Neural cell (in vitro differentiated cells): ENCODE measurements around the gene CDKAL1. TPM values are rescaled to one million over a fixed set of nuclear protein-coding genes. Genes with fewer than 3 reads are reported as not detected.

Source experiments
- H2AFZ ChIP-seq: fragments of 200-600, 300-800 bp; sonication (generic), shearing (Covaris generic); 2 replicates; pipeline ENCODE4 v1.6.0; 2014; ENCODE audit warnings: low read depth, mild to moderate bottlenecking, antibody characterized with exemption, low read length, moderate library complexity
- H3F3A ChIP-seq: fragments of 200-600 bp; shearing (Covaris generic); 2 replicates; pipeline ENCODE4 v1.6.1; 2016; ENCODE audit warnings: mild to moderate bottlenecking, moderate library complexity, mixed read lengths, antibody characterized with exemption, low read length; ENCODE audit not compliant: insufficient read depth, poor library complexity, severe bottlenecking
- H3K27ac ChIP-seq: fragments of 200-600, 300-800 bp; sonication (generic), shearing (Covaris generic); 2 replicates; pipeline ENCODE4 v1.5.1; 2014; ENCODE audit warnings: mild to moderate bottlenecking, low read length, moderate library complexity
- H3K27me3 ChIP-seq: fragments of 300-800, 200-600 bp; sonication (generic), shearing (Covaris generic); 2 replicates; pipeline ENCODE4 v1.6.0; 2014; ENCODE audit warnings: mild to moderate bottlenecking, low read depth, low read length, moderate library complexity; ENCODE audit not compliant: insufficient read depth
- H3K36me3 ChIP-seq: fragments of 300-800, 200-600 bp; sonication (generic), shearing (Covaris generic); 2 replicates; pipeline ENCODE4 v1.5.1; 2014; ENCODE audit warnings: mild to moderate bottlenecking, antibody characterized with exemption, low read length, moderate library complexity; ENCODE audit not compliant: insufficient read depth
- H3K4me2 ChIP-seq: fragments of 300-800, 200-600 bp; sonication (generic), shearing (Covaris generic); 2 replicates; pipeline ENCODE4 v1.6.0; 2014; ENCODE audit warnings: mild to moderate bottlenecking, low read length
- H3K4me3 ChIP-seq: fragments of 300-800, 200-600 bp; sonication (generic), shearing (Covaris generic); 2 replicates; pipeline ENCODE4 v1.5.1; 2014; ENCODE audit warnings: mild to moderate bottlenecking, low read length, moderate library complexity
- H3K79me2 ChIP-seq: fragments of 200-600 bp; shearing (Covaris generic); replicated peaks from 2 replicates; pipeline ENCODE4 v1.6.0; 2014; ENCODE audit warnings: mild to moderate bottlenecking, low read length, moderate library complexity; ENCODE audit not compliant: insufficient read depth
- H3K9ac ChIP-seq: fragments of 300-800, 200-600 bp; sonication (generic), shearing (Covaris generic); 2 replicates; pipeline ENCODE4 v1.6.1; 2016; ENCODE audit warnings: mild to moderate bottlenecking, low read length, mixed read lengths
- H3K9me2 ChIP-seq: fragments of 200-600 bp; shearing (Covaris generic); 2 replicates; pipeline ENCODE4 v1.6.1; 2016; ENCODE audit warnings: mild to moderate bottlenecking, low read length, mixed read lengths; ENCODE audit not compliant: insufficient read depth
- H3K9me3 ChIP-seq: fragments of 200-600, 300-800 bp; sonication (generic), shearing (Covaris generic); 2 replicates; pipeline ENCODE4 v1.6.1; 2016; ENCODE audit warnings: mild to moderate bottlenecking, mixed run types, low read length, moderate library complexity, mixed read lengths
- H4K20me1 ChIP-seq: fragments of 200-600 bp; shearing (Covaris generic); 2 replicates; pipeline ENCODE4 v1.6.1; 2016; ENCODE audit warnings: mild to moderate bottlenecking, mixed run types; ENCODE audit not compliant: insufficient read depth
- CTCF ChIP-seq: fragments of 450-650 bp; IDR thresholded peaks from 2 replicates; pipeline ENCODE4 v1.5.1; 2014; ENCODE audit warnings: antibody characterized with exemption, mild to moderate bottlenecking, moderate library complexity; ENCODE audit not compliant: poor library complexity, severe bottlenecking
- EP300 ChIP-seq: fragments of 450-650 bp; conservative IDR thresholded peaks from 2 replicates; pipeline ENCODE4 v1.6.1; 2014; ENCODE audit warnings: antibody characterized with exemption, mild to moderate bottlenecking, moderate library complexity; ENCODE audit not compliant: poor library complexity, severe bottlenecking
- EZH2 ChIP-seq: fragments of 200-600, 300-800 bp; shearing (Covaris generic), sonication (generic); IDR thresholded peaks from 2 replicates; pipeline ENCODE4 v1.6.1; 2014; ENCODE audit warnings: antibody characterized with exemption, low read length, borderline replicate concordance, mild to moderate bottlenecking; ENCODE audit not compliant: insufficient read depth, poor library complexity, severe bottlenecking
- MXI1 ChIP-seq: fragments of 450-650 bp; conservative IDR thresholded peaks from 2 replicates; pipeline ENCODE4 v1.6.1; 2014; ENCODE audit warnings: antibody characterized with exemption, mild to moderate bottlenecking; ENCODE audit not compliant: poor library complexity, severe bottlenecking
- POLR2AphosphoS5 ChIP-seq: IDR thresholded peaks from 2 replicates; pipeline ENCODE4 v1.6.1; 2012
- RAD21 ChIP-seq: fragments of 450-650 bp; conservative IDR thresholded peaks from 2 replicates; pipeline ENCODE4 v1.6.1; 2014; ENCODE audit warnings: antibody characterized with exemption, mild to moderate bottlenecking, moderate library complexity
- REST ChIP-seq: IDR thresholded peaks from 2 replicates; pipeline ENCODE4 v1.6.1; 2012; ENCODE audit warnings: borderline replicate concordance
- SMC3 ChIP-seq: fragments of 450-650 bp; conservative IDR thresholded peaks from 2 replicates; pipeline ENCODE4 v1.6.1; 2014; ENCODE audit warnings: antibody characterized with exemption, mild to moderate bottlenecking, moderate library complexity; ENCODE audit not compliant: poor library complexity
- TAF1 ChIP-seq: IDR thresholded peaks from 2 replicates; pipeline ENCODE4 v1.6.1; 2012; ENCODE audit warnings: low read depth
- polyA plus RNA-seq: library from polyadenylated mRNA; depleted of rRNA; stranded (reverse); fragments of >200 nt; gene quantifications from 2 replicates; pipeline ENCODE4 v1.2.3, GENCODE V29; 2014

CDKAL1 gene
- polyA plus RNA-seq, 1 donor from 2014 or later = 10.7 TPM

GRCh38 chr6:20716865-20717264, 182.6 kb downstream of the CDKAL1 start:
- Histone ChIP-seq H3K4me3 (no peak overlapping the region), H2AFZ (no peak overlapping the region), H3K9me2 (no peaks in the 10 kb centered on the region)

GRCh38 chr6:20717743-20718142, 183.5 kb downstream of the CDKAL1 start:
- Histone ChIP-seq H3F3A (no peaks in the 10 kb centered on the region), H3K4me3 (no peak overlapping the region), H3K79me2 (no peaks in the 10 kb centered on the region), H4K20me1 (no peaks in the 10 kb centered on the region), H3K9me2 (no peaks in the 10 kb centered on the region), H3K27me3 (no peaks in the 10 kb centered on the region), H3K9ac (no peak overlapping the region), H2AFZ (no peak overlapping the region), H3K9me3 (no peaks in the 10 kb centered on the region), H3K36me3 (no peaks in the 10 kb centered on the region), H3K27ac (no peak overlapping the region), H3K4me2 (no peak overlapping the region)
- TF ChIP-seq EP300 = no peak

More at GRCh38 chr6:20716865-20717264, 182.6 kb downstream of the CDKAL1 start:
- H3K27me3 ChIP-seq = no peaks in the 10 kb centered on the region
- no peak overlapping the region for H3K9ac ChIP-seq
- H4K20me1 ChIP-seq = no peaks in the 10 kb centered on the region
- no peaks in the 10 kb centered on the region for H3K36me3 ChIP-seq
- TF ChIP-seq RAD21 (no peak), TAF1 (no peak), EP300 (no peak), REST (no peak), EZH2 (no peak), POLR2AphosphoS5 (no peak), CTCF (no peak)
- no peaks in the 10 kb centered on the region for H3K9me3 ChIP-seq
- H3F3A ChIP-seq = no peaks in the 10 kb centered on the region
- no peaks in the 10 kb centered on the region for H3K79me2 ChIP-seq
- H3K4me2 ChIP-seq = no peak overlapping the region
- H3K27ac ChIP-seq = no peak overlapping the region

GRCh38 chr6:20718705-20719653, 184.7 kb downstream of the CDKAL1 start:
- Histone ChIP-seq H3K9me3 (no peaks in the 10 kb centered on the region), H3K4me2 (no peak overlapping the region), H3K79me2 (no peaks in the 10 kb centered on the region), H3K27ac (no peak overlapping the region), H2AFZ (no peak overlapping the region), H3K9ac (no peak overlapping the region), H4K20me1 (no peaks in the 10 kb centered on the region), H3F3A (no peaks in the 10 kb centered on the region), H3K36me3 (no peaks in the 10 kb centered on the region), H3K27me3 (no peaks in the 10 kb centered on the region), H3K4me3 (no peak overlapping the region), H3K9me2 (no peaks in the 10 kb centered on the region)
- TF ChIP-seq SMC3 (no peak), CTCF (no peak), TAF1 (no peak), REST (no peak), POLR2AphosphoS5 (no peak), MXI1 (no peak), EP300 (no peak), RAD21 (no peak)
